ENCODE measurements around the gene ZFPM1.

The ZFPM1 gene

GRCh38 chr16:88512728-88513696 lies 59.9 kb downstream of the ZFPM1 start:
- no peak overlapping the region for H3K4me3 ChIP-seq (ENCODE audit: low read length)

GRCh38 chr16:88514070-88514469 lies 61.0 kb downstream of the ZFPM1 start:
- H4K20me1 ChIP-seq (ENCODE audit: insufficient read depth, low read length), result peaks cover 6% of the 10 kb centered on the region
- no peak overlapping the region for H3K27ac ChIP-seq (ENCODE audit: low read length)
- H3K4me3 ChIP-seq (ENCODE audit: low read length), result no peak overlapping the region
- no peaks in the 10 kb centered on the region for H3K4me1 ChIP-seq (ENCODE audit: low read length)
- no peaks in the 10 kb centered on the region for H3K36me3 ChIP-seq (replicated peaks; ENCODE audit: low read depth, low read length)
- no peak overlapping the region for H2AFZ ChIP-seq (ENCODE audit: low read depth, low read length)
- no peak overlapping the region for H3K9ac ChIP-seq (ENCODE audit: low read length)
- H3K79me2 ChIP-seq (ENCODE audit: low read length), result no peaks in the 10 kb centered on the region
- H3K27me3 ChIP-seq (ENCODE audit: low read depth, low read length), result no peaks in the 10 kb centered on the region
- no peaks in the 10 kb centered on the region for H3K9me3 ChIP-seq (ENCODE audit: insufficient read depth, low read length)
- TF ChIP-seq CTCF (IDR thresholded peaks at IDR 0.05; ENCODE audit: low read depth, low read length) (no peak), EZH2phosphoT487 (IDR thresholded peaks at IDR 0.05; ENCODE audit: low read depth) (no peak)
- H3K4me2 ChIP-seq (ENCODE audit: low read length), result no peak overlapping the region

More at GRCh38 chr16:88512728-88513696, 59.9 kb downstream of the ZFPM1 start:
- TF ChIP-seq CTCF (IDR thresholded peaks at IDR 0.05; ENCODE audit: low read depth, low read length) (no peak), EZH2phosphoT487 (IDR thresholded peaks at IDR 0.05; ENCODE audit: low read depth) (no peak)
- Histone ChIP-seq H3K79me2 (ENCODE audit: low read length) (no peaks in the 10 kb centered on the region), H3K27ac (ENCODE audit: low read length) (no peak overlapping the region), H3K9ac (ENCODE audit: low read length) (no peak overlapping the region), H3K9me3 (ENCODE audit: insufficient read depth, low read length) (no peaks in the 10 kb centered on the region), H3K4me2 (ENCODE audit: low read length) (no peak overlapping the region), H4K20me1 (ENCODE audit: insufficient read depth, low read length) (peaks cover 6% of the 10 kb centered on the region), H3K36me3 (replicated peaks; ENCODE audit: low read depth, low read length) (no peaks in the 10 kb centered on the region), H2AFZ (ENCODE audit: low read depth, low read length) (no peak overlapping the region), H3K4me1 (ENCODE audit: low read length) (no peaks in the 10 kb centered on the region), H3K27me3 (ENCODE audit: low read depth, low read length) (no peaks in the 10 kb centered on the region)

GRCh38 chr16:88514526-88515232 lies 61.6 kb downstream of the ZFPM1 start:
- no peaks in the 10 kb centered on the region for H3K36me3 ChIP-seq (replicated peaks; ENCODE audit: low read depth, low read length)
- H3K9me3 ChIP-seq (ENCODE audit: insufficient read depth, low read length), result no peaks in the 10 kb centered on the region
- TF ChIP-seq EZH2phosphoT487 (IDR thresholded peaks at IDR 0.05; ENCODE audit: low read depth), result no peak
- no peak for TF ChIP-seq CTCF (IDR thresholded peaks at IDR 0.05; ENCODE audit: low read depth, low read length)
- H3K4me2 ChIP-seq (ENCODE audit: low read length), result no peak overlapping the region
- H2AFZ ChIP-seq (ENCODE audit: low read depth, low read length), result no peak overlapping the region
- no peak overlapping the region for H3K9ac ChIP-seq (ENCODE audit: low read length)
- no peak overlapping the region for H3K27ac ChIP-seq (ENCODE audit: low read length)
- H3K4me3 ChIP-seq (ENCODE audit: low read length), result no peak overlapping the region
- H3K79me2 ChIP-seq (ENCODE audit: low read length), result no peaks in the 10 kb centered on the region
- H3K27me3 ChIP-seq (ENCODE audit: low read depth, low read length), result no peaks in the 10 kb centered on the region
- no peaks in the 10 kb centered on the region for H3K4me1 ChIP-seq (ENCODE audit: low read length)
- H4K20me1 ChIP-seq (ENCODE audit: insufficient read depth, low read length), result peaks cover 6% of the 10 kb centered on the region

- Histone ChIP-seq H2AFZ (ENCODE audit: low read depth, low read length) (no peak overlapping the region), H3K27me3 (ENCODE audit: low read depth, low read length) (no peaks in the 10 kb centered on the region), H3K79me2 (ENCODE audit: low read length) (no peaks in the 10 kb centered on the region), H3K36me3 (replicated peaks; ENCODE audit: low read depth, low read length) (no peaks in the 10 kb centered on the region), H3K27ac (ENCODE audit: low read length) (no peak overlapping the region), H3K9ac (ENCODE audit: low read length) (no peak overlapping the region), H3K4me1 (ENCODE audit: low read length) (no peaks in the 10 kb centered on the region), H3K9me3 (ENCODE audit: insufficient read depth, low read length) (no peaks in the 10 kb centered on the region), H3K4me2 (ENCODE audit: low read length) (no peak overlapping the region), H3K4me3 (ENCODE audit: low read length) (no peak overlapping the region), H4K20me1 (ENCODE audit: insufficient read depth, low read length) (peaks cover 6% of the 10 kb centered on the region)
- TF ChIP-seq CTCF (IDR thresholded peaks at IDR 0.05; ENCODE audit: low read depth, low read length) (no peak), EZH2phosphoT487 (IDR thresholded peaks at IDR 0.05; ENCODE audit: low read depth) (no peak)
Observed at GRCh38 chr16:88515371-88515770, 62.3 kb downstream of the ZFPM1 start.

Data from OCI-LY3 (cell line).